Amygdala (tissue), 56 donors: ENCODE results near the gene PSD4.

Experiments used
- DNase-seq, 56 donors: peaks; one replicate each; lab custom pipeline; 2025; lab: John Stamatoyannopoulos, UW

Gene PSD4

DNA sequence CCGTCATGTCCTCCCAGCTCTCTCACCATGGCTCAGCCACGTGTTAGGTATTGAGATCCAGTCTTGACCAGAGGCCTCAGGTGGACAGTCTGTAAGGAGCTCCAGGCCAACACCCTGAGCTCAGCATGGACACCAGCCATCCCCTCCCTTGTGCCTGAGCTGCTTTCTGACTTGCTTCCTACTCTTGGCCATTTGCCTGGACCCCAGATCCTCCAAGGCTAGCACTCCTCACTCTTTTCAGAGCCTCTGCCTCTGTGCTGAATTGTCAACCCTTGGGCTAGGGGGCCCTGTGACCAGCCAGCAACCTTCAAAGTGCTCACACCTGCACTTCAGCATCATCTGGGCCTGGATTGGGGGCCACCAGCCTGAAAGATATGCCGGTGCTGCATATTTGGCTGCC lies 58.4 kb downstream of the PSD4 start:
- no peak for DNase-seq

DNA sequence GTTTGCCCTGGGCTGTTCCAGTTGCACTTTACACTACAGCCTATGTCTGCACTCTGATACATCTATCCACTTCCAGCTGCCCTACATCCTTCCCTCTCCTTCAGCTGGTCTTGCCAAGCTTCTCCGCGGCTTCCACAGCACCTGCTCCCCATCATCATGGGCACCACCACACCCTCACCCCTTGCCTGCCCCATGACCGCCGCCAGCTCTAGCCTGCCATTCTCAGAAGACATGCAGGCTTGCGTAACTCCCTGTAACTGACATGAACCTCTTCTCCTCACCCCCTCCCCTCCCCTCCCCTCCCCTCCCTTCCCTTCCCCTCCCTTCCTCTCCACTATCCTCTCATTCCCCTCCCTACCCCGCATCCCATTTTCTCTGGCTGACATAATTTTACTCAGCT lies 59.0 kb downstream of the PSD4 start:
- no peak for DNase-seq

DNA sequence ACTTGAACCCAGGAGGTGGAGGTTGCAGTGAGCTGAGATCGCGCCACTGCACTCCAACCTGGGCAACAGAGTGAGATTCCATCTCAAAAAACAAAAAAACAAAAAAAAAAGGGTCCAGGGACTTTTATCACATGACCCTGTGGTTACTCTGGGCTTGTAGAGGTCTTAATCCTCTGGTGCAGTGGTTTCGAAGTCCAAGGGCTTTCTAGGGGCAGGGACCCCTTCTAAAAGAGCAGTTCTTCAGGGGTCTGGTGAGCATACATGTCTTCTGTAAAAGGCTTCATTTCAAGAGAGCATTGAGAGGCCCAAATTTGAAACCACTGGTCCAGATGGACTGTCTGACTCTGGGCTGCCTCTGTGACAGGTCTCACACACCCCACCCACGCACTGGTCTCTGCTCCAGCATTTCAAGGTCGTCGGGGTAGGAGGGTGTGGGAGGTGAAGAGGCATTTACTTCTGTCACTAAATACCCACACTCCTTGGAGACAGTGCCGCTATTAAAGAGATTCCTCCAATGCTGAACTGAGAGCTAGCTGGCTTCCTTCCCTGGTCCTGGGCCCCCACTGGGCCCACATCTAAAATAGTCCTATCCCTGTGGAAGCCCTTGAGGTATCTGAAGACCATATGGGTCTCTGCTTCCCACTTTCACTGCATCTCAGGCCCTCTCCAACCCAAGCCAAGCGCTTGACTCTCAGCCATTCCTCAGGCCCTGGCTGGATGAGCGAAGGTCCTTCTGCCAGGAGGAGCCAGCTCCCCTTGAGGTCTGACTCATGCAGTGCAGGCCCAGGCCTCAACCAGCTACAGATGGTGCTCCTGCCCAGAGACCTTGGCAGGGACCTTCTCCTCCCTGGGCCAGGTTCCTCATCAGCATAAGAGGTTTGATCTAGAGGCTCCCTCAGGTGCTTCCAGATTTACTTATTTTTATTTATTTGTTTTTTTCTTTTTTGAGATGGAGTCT lies 60.1 kb downstream of the PSD4 start:
- DNase-seq = no peak

DNA sequence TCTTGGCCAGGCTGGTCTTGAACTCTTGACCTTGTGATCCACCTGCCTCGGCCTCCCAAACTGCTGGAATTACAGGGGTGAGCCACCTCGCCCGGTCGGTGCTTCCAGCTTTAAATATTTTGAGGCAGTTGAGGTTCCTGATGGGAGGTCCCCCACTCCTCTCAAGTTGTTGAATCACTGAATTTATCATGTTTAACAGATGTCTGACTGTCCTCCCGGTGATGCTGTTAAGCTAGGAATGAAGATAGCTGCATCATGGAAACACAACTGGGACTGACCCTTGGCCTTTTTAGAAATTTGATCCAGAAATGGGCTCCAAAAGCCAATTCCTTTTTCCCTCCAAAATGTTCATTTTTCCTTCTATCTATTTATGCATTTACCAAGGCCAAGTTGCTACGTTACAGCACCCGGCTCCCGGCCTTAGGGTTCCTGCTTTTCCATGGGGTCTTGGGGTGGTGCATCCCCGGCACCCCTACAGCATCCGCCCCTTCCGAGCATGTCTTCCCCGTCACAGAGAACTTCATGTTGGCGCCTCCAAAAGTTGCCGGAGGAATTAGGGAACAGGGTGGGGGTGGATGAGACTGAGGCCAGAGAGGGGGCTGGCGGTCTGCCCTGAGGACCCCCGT lies 61.1 kb downstream of the PSD4 start:
- no peak for DNase-seq

DNA sequence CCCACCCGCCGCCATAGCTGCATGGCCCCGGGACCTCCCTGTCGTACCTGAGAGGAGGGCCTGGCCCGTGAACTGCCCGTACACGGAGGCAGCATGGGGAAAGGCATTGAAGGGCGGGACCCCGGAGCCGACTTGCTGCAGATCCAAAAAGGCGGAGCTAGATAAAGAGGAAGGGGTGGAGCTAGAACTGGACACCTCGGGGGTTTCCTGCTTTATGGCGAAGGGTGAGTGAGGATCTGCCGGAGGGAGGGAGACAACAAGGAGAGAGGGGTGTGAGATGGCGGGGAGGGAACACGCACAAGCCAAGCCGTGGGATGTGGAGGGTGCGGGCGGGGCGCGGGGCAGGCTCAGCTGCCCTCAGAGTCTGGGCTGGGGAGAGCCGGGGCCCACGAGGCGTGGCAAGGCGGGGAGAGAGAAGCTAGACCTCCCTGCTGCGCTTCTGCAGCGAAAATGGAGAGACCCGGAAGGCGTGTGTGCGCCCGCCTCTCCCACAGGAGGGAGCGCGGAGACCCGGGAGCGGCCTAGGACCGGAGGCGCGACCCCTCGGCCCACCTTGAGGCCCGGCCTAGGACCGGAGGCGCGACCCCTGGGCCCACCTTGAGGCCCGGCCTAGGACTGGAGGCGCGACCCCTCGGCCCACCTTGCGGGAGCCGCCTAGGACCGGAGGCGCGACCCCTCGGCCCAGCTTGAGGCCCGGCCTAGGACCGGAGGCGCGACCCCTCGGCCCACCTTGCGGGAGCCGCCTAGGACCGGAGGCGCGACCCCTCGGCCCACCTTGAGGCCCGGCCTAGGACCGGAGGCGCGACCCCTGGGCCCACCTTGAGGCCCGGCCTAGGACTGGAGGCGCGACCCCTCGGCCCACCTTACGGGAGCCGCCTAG lies 61.8 kb downstream of the PSD4 start:
- DNase-seq = peak in 20 of 56 donors; percentile 10 to 58 (median 32)

DNA sequence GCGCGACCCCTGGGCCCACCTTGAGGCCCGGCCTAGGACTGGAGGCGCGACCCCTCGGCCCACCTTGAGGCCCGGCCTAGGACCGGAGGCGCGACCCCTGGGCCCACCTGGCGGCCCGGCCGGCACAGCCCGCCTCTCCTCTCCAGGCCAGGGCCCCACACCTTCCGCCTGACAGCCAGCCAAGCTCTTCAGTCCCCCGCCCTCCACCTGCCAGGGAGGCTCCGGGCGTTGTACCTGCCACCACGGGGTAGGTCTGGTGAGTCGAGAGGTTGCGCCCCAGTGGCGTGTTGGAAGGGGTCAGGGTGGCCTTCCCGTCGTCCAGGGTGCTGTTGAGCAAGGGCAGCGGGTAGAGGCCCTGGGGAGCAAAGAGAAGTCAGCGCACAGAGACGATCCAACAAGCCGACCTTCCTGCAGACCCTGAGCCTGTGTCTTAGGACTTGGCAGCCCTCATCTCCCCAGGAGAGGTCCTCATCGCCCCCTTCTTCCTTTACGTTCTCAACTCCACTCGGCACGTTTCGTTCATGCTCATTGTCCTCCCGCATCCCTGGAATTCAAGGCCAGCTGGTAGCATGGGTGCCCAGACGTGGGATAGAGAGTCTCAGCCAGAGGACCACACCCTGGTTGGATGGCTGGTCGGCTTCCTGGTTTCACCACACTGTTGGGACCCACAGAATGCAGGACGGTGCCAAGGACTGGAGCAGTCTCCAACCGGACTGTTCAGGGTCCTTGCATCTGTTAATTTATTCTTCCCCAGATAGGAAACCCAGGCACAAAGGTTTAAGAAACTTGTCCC lies 62.8 kb downstream of the PSD4 start:
- DNase-seq = no peak

DNA sequence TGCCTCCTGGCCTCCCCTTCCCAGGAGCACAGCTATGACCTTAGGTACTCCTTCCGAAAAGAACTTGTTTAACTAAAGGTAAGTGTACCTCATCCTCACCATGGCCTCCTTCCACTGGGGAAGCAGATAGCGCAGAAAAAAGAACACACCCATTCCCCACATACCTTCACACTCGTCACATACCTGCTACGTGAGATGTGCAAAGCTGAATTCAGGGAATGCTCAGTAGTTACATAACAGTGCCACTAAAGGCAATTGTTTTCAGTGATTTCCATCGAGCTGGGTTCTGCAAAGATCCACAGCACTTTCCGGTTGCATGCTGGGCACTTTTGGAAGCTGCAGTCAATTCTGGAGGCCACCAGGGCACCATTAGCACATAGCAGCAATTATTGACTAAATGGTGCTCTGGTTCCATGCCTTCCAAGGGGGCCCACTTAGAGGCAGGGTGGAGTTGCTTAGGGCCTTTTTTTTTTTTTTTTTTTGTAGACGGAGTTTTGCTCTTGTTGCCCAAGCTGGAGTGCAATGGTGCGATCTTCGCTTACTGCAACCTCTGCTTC lies 63.9 kb downstream of the PSD4 start:
- no peak for DNase-seq

DNA sequence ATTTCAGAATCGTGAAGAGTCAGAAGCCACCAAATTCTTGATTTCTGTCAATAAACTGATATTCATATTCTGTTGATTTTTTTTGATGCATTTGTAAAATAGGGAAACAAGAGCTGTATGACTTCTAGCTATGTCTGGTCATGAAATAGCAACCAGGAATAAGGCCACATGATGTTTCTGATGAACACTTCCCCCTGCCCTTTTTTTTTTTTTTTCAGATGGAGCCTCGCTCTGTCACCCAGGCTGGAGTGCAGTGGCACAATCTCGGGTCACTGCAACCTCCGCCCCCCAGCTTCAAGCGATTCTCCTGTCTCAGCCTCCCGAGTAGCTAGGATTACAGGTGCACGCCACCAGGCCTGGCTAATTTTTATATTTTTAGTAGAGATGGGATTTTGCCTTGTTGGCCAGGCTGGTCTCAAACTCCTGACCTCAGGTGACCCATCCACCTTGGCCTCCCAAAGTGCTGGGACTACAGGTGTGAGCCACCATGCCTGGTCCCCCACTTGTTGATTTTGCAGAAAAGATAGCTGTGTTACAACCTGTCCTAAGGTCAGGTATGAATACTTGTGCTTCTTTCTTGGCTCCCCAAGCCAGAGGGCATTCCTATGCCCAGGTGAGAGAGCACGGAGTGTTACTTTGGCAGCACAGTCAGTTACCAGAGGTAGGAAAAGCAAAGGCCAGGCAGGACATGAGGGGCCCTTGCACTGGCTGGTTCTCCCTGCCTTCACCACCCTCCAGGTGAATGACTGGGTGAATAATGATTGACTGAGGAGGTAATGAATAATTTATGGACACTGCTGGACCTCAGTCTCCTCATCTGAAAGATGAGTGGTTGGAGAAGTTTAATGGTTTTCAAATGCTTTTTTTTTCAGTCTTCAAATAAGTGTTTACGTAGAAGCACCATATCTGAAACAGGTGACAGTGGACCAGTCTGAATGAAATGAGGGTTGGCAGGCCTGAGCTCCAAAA lies 65.4 kb downstream of the PSD4 start:
- DNase-seq = no peak

DNA sequence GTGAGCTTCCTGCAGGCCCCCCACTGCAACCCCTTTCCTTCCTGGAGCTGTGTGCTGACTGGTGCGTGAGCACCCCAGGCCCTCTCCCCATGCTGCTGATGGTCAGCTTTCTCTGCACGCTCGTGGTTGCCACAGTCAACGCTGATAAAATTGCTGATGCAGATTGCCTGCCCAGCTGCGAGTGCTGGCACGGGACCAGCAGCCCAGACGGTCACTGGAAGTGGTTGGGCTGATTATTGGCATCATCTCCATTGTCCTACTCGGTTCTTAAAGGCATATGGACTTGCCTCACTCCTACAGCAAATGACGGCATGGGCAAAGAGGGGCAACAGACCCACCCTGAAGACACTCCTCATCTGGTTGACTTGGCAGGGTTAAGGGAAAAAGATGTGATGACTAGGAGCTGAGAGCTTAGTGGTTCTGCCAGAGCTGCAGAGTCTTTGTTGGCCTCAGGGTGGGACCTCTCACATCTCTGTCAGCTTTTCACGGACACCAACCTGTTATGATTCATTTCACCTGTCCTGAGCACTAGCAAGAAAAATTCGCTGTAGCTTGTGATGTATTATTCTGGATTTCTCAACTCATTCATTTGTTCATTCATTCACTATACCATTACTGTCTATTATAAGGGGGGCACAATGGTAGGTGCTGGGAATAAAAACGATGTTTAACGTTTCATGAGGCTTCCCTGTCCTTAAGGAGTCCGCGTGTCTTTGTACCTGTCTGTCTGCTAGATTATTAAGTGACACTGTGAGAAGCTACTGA lies 66.6 kb downstream of the PSD4 start:
- DNase-seq = peak in 52 of 56 donors; percentile 7 to 87 (median 52)

DNA sequence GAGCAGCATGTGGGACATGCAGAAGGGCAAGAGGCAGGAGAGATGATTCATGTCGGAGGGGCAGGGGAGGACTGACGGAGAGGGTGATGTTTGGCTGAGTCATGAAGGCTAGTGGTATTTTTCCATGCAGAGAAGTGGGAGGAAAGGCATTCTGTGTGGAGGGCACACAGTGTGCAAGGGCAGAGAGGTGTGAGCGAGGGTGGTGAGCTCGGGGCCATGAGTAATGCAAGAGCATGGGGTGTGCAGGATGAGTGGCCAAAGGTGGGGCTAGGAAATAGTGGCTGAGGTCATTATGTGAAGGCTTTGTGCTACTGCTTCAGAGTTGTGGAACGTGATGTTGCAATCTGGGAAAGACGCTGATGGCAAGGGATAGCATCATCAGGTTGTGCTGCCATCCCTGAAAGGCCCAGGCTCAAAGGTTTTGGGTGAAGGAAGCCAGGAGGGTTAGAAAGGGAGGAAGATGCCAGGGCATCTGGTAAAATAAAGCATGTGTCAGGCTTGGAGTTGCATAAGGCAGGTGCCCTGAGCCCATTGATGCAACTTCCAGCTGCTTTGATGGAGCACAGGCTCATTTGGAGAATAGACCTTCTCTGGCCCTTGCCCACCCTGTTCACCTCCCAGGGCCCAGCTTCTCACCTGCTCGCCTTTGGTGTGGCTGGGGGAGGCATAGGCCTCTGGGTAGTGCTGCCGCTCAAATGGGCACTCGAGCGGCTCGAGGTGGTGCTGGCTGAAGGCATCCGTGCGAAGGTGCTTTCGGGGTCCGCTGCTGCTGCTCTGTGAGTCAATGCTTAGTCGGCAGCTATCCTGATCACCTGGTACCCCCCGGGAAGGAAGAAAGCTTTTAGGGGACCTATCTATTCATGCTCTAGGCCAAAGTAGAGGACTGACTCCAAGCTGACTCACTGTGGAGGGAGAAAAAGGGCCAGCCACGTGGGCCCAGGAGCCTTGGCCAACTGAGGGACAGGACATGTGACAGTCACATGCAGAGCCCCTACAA lies 67.4 kb downstream of the PSD4 start:
- peak in 7 of 56 donors; percentile 6 to 52 (median 17) for DNase-seq

DNA sequence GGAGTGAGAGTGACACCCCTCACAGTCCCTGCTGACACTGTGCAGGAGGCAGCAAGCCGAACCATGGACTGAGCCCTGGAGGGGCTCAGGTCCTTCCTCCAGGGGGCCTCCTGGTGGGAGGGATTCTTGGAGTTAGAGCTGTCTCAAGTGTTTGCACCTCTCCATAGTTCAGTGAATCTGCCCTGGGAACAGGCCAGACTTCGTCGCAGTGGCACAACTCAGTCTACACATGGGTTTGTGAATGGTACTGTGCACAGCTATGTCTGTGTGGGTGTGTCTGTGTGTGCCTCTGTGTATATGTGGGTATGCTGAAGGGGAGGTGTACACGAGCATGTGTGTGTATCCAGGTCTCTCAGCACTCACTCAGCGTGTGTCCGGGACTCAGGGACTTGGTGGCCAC lies 68.6 kb downstream of the PSD4 start:
- no peak for DNase-seq

DNA sequence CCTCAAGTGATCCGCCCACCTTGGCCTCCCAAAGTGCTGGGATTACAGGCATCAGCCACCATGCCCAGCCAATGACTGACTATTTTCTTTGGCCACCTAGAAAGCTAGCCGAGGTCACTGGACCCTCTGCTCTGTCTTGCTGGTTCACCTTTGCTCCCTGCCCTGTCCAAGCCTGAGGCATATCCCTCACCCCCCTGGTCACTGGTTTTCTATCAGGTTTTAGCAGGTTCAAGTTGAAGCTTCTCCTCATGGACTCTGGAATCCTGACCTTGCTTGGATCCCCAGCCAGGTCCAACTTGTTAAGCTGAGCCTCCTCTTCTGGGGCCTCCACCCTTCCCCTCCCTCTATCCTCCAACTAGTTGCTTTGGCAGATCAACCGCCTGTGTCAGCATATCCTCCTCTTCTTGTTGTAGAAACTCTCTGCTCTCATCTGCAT lies 71.5 kb downstream of the PSD4 start:
- no peak for DNase-seq

DNA sequence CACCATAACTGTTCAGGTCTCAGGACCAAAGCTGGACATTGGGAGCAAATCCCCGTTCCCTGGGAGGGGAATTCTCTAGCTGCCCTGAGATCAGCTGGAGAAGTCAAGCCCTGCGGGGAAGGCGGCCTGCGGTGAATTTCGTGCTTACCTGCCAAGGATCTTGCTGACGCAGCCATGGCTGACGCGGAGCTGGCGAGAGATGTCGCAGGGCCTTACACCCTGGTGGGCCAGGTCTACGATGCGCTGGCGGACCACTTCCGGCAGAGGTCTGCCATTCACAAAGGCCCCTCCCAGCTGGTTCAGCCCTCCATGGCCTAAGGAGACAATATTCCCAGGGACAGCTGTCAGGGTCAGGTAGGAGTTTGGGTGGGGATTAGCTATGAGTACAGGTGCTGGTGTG lies 72.8 kb downstream of the PSD4 start:
- DNase-seq = no peak

DNA sequence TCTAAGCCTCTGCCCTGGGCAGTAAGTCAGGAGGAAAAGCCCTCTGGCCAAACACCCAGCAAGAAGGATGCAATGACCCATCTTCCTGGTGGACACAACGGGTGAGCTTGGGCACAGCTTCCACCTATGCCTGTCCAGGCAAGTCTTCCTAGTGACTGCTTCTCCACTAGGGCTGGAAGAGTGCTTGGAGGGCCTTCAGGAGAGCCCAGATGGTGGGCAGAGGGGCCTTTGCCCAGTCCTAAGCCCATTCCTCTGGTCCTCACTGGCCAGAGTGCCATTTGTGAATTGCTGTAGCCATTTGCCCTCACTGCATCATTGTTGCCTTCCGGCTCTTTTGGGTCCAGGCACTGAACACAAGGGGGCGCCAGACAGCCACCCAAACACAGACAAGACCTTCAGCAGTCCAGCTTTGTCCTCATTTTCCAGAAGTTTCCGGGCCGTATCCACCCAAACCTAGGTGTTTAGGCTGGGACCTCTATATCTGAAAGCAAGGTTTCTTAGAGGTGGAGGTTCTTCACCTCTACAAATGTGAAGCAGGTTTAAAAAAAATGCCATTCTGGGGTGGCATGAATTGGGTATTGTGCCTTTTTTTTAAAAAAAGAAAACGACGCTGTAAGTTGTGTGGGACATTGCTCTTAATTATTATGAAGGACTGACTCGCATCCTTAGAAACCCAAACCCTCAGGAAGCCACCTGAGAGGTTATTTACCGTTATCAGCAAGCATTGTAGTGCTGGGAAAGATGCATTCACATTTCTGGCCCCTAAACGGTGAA lies 75.4 kb downstream of the PSD4 start:
- DNase-seq = peak in 52 of 56 donors; percentile 5 to 83 (median 45)

DNA sequence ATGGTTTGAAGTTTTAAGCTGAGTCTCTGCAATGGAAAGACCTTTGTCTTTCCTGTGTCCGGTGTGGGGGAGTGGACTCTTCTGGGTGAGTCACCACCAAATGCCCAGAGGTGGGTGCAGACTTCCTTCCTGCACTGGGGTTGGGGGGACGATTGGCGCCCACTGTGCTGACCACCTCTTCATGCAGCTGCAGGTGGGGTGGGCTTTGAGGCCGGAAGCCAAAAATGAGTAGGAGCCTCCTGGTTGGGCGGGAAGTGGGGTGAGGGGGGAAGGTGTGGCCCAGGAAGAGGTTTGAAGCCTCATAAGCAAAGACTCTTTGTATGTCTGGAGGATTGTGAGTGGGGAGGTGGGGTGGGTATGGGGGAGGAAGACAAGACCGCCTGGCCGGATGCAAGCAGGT lies 77.3 kb downstream of the PSD4 start:
- DNase-seq = no peak
